PC-9 (cell line): ENCODE data around the gene BRD4. TPM values are rescaled to one million over a fixed set of nuclear protein-coding genes. Genes with fewer than 3 reads are reported as not detected.

Source experiments
- BruUV-seq: library from RNA; stranded (reverse); fragments of 400-500 nt; replicated peaks from 2 replicates; lab custom pipeline; 2021; lab: Mats Ljungman, UMichigan
- CTCF ChIA-PET: fragments of 300-600 bp; sonication (Branson Sonifier 250); formaldehyde crosslinking; loops from one replicate; lab custom pipeline; 2022; ENCODE audit warnings: antibody characterized with exemption; lab: Charles Lee
- POLR2A ChIA-PET: fragments of 300-600 bp; sonication (Branson Sonifier 250); formaldehyde crosslinking; loops from one replicate; lab custom pipeline; 2022; ENCODE audit warnings: antibody characterized with exemption; ENCODE audit not compliant: unreplicated experiment; lab: Charles Lee
- DNase-seq, 2 experiments: peaks; one replicate each; pipeline versions ENCODE4 v3.0.0 to v3.0.0-alpha.2; 2015 to 2022; ENCODE audit warnings: mixed read lengths in 1 of 2
- H2AFZ ChIP-seq: fragments of 200-600 bp; sonication (generic); 2 replicates; pipeline ENCODE4 v1.8.1; 2017; ENCODE audit warnings: antibody characterized with exemption
- H3F3A ChIP-seq: fragments of 200-600 bp; sonication (generic); 2 replicates; pipeline ENCODE4 v1.8.1; 2017; ENCODE audit warnings: antibody characterized with exemption, mild to moderate bottlenecking, low read depth; ENCODE audit not compliant: insufficient read depth
- H3K27ac ChIP-seq: fragments of 200-600 bp; sonication (generic); 2 replicates; pipeline ENCODE4 v1.6.1; 2016; ENCODE audit warnings: mixed run types
- H3K27me3 ChIP-seq: fragments of 200-600 bp; sonication (generic); 2 replicates; pipeline ENCODE4 v1.6.1; 2016; ENCODE audit warnings: low read depth, mixed run types; ENCODE audit not compliant: insufficient read depth
- H3K36me3 ChIP-seq: fragments of 200-600 bp; sonication (generic); 2 replicates; pipeline ENCODE4 v1.6.1; 2016; ENCODE audit warnings: low read depth, mixed run types
- H3K4me1 ChIP-seq: fragments of 200-600 bp; sonication (generic); replicated peaks from 2 replicates; pipeline ENCODE4 v1.6.1; 2016; ENCODE audit warnings: mixed run types; ENCODE audit not compliant: insufficient read depth
- H3K4me2 ChIP-seq: fragments of 200-600 bp; sonication (generic); 2 replicates; pipeline ENCODE4 v1.6.1; 2017; ENCODE audit warnings: mixed run types
- H3K4me3 ChIP-seq: fragments of 200-600 bp; sonication (generic); 2 replicates; pipeline ENCODE4 v1.6.1; 2016; ENCODE audit warnings: mixed run types
- H3K79me2 ChIP-seq: fragments of 200-600 bp; sonication (generic); 2 replicates; pipeline ENCODE4 v1.6.1; 2017; ENCODE audit warnings: low read depth, mixed run types
- H3K9me2 ChIP-seq: fragments of 200-600 bp; sonication (generic); 2 replicates; pipeline ENCODE4 v1.8.1; 2017; ENCODE audit warnings: mild to moderate bottlenecking; ENCODE audit not compliant: insufficient read depth
- H3K9me3 ChIP-seq: fragments of 200-600 bp; sonication (generic); 2 replicates; pipeline ENCODE4 v1.8.1; 2016; ENCODE audit warnings: low read depth; ENCODE audit not compliant: insufficient read depth
- H4K20me1 ChIP-seq: fragments of 200-600 bp; sonication (generic); 2 replicates; pipeline ENCODE4 v1.8.1; 2017; ENCODE audit not compliant: insufficient read depth
- EZH2 ChIP-seq: fragments of 200-600 bp; sonication (generic); IDR thresholded peaks from 2 replicates; pipeline ENCODE4 v1.8.0; 2017; ENCODE audit warnings: antibody characterized with exemption, low read depth
- intact Hi-C: fragments of 100-400 bp; cut with micrococcal nuclease; formaldehyde crosslinking; loops from one replicate; pipeline ENCODE4 v1.10.0; 2022; ENCODE audit not compliant: unreplicated experiment
- total RNA-seq: library from RNA; stranded (reverse); gene quantifications from 2 replicates; pipeline ENCODE4 v1.2.3, GENCODE V29; 2021
- TF ChIP-seq, protein P1 (sequence below): fragments of 200-600 bp; sonication (generic); conservative IDR thresholded peaks from 2 replicates; pipeline ENCODE4 v1.6.1; 2017; ENCODE audit warnings: mixed run types, antibody characterized with exemption, mild to moderate bottlenecking, moderate library complexity

The BRD4 gene
- total RNA-seq, 1 experiment from 2014 or later = 138 TPM

DNA sequence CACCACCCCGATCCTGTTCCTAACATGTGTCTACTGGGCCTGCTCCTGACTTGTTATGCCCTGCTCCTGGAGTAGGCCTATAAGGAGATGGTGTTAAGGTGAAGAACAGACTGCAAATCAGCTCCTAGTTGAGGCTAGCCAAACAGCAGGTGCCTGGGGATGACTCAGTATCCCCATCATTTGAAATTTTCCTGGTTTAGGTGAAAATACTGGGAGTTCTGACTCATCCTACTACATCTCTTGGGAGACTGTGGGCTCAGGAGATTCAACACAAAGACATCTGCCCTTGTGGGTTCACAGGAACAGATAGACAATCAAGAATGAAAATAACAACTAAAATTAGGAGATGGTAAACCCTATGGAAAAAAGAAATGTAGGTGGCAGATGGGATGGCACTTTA, 41.2 kb downstream of the BRD4 start:
- ChIA-PET CTCF (no interaction called here), POLR2A (no interaction called here)
- intact Hi-C loops = no loop called here
- H3K79me2 ChIP-seq = peaks cover 100% of the 10 kb centered on the region
- peaks cover 24% of the 10 kb centered on the region; the same call in 1 of the 2 replicates for H3F3A ChIP-seq
- no peak overlapping the region for H3K4me2 ChIP-seq
- H2AFZ ChIP-seq = no peak overlapping the region
- H3K27me3 ChIP-seq = no peaks in the 10 kb centered on the region
- H4K20me1 ChIP-seq = peaks cover 100% of the 10 kb centered on the region
- H3K27ac ChIP-seq = no peak overlapping the region
- DNase-seq = no peak
- no TSS peak for BruUV-seq
- no peaks in the 10 kb centered on the region for H3K36me3 ChIP-seq
- TF ChIP-seq, protein P1, sequence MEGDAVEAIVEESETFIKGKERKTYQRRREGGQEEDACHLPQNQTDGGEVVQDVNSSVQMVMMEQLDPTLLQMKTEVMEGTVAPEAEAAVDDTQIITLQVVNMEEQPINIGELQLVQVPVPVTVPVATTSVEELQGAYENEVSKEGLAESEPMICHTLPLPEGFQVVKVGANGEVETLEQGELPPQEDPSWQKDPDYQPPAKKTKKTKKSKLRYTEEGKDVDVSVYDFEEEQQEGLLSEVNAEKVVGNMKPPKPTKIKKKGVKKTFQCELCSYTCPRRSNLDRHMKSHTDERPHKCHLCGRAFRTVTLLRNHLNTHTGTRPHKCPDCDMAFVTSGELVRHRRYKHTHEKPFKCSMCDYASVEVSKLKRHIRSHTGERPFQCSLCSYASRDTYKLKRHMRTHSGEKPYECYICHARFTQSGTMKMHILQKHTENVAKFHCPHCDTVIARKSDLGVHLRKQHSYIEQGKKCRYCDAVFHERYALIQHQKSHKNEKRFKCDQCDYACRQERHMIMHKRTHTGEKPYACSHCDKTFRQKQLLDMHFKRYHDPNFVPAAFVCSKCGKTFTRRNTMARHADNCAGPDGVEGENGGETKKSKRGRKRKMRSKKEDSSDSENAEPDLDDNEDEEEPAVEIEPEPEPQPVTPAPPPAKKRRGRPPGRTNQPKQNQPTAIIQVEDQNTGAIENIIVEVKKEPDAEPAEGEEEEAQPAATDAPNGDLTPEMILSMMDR = no peak
- no peak for TF ChIP-seq EZH2
- no peak overlapping the region for H3K4me3 ChIP-seq
- peaks cover 15% of the 10 kb centered on the region; the same call in 1 of the 2 replicates for H3K4me1 ChIP-seq
- no peaks in the 10 kb centered on the region for H3K9me3 ChIP-seq
- no peaks in the 10 kb centered on the region for H3K9me2 ChIP-seq

DNA sequence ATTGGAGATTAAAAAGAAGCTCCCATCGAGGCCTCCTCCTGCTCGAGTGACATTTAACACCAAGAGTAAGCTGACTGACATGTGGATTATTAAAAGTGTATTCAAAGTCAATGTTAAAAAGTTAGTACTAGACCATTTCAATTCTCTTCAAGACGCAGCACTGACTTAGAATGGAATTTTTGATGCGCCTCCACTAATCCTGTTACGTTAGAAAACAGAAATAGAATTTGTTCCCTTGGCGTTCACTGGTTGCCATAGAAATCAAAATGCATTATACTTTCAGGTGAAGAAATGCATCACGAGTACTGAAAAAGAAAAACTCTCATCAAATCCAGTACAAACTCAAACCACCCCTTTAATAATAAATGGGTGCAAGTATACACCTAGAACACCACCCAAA, 42.2 kb downstream of the BRD4 start:
- intact Hi-C loops = no loop called here
- no TSS peak for BruUV-seq
- H3K4me1 ChIP-seq = peaks cover 21% of the 10 kb centered on the region; the same call in 1 of the 2 replicates
- TF ChIP-seq, protein P1 = no peak
- no peak for TF ChIP-seq EZH2
- no peaks in the 10 kb centered on the region for H3K36me3 ChIP-seq
- no peak for DNase-seq
- ChIA-PET POLR2A (no interaction called here), CTCF (no interaction called here)
- no peaks in the 10 kb centered on the region for H3K9me3 ChIP-seq
- H3K79me2 ChIP-seq = peaks cover 100% of the 10 kb centered on the region
- H3K4me2 ChIP-seq = no peak overlapping the region
- H3K4me3 ChIP-seq = no peak overlapping the region
- H3K9me2 ChIP-seq = no peaks in the 10 kb centered on the region
- H2AFZ ChIP-seq = no peak overlapping the region
- H3F3A ChIP-seq = peaks cover 24% of the 10 kb centered on the region; the same call in 1 of the 2 replicates
- H3K27ac ChIP-seq = no peak overlapping the region
- H4K20me1 ChIP-seq = peaks cover 100% of the 10 kb centered on the region
- H3K27me3 ChIP-seq = no peaks in the 10 kb centered on the region

DNA sequence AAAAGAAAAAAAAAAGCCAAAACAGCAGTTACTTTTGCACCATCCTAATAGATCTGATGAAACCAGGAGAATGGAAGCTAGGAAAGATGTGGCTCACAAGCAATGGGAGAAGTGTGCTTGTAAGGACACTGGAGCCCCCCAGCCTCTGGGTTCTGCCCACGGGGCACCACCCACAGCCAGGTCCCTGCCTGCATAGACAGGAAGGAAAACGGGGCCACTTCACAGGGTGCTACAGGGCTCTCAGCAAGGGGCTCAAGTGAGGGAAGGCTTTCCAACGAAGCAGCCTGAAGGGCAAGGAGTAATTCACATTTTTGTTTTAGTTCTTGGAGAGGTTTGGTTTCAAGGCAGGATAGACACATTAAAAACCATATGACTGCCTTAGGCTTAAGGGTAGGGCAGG, 42.7 kb downstream of the BRD4 start:
- H3K27ac ChIP-seq = no peak overlapping the region
- no peaks in the 10 kb centered on the region for H3K36me3 ChIP-seq
- ChIA-PET POLR2A (no interaction called here), CTCF (interaction anchor here (0.6 kb wide), 1 partner anchor 713 kb away, joined by 4 read pairs; no protein-coding TSS in a partner anchor)
- H3K27me3 ChIP-seq = no peaks in the 10 kb centered on the region
- TF ChIP-seq, protein P1 = no peak
- TF ChIP-seq EZH2 = no peak
- H3K9me2 ChIP-seq = no peaks in the 10 kb centered on the region
- peaks cover 100% of the 10 kb centered on the region for H4K20me1 ChIP-seq
- no TSS peak for BruUV-seq
- DNase-seq = no peak
- peaks cover 21% of the 10 kb centered on the region; the same call in 1 of the 2 replicates for H3K4me1 ChIP-seq
- H2AFZ ChIP-seq = no peak overlapping the region
- H3K9me3 ChIP-seq = no peaks in the 10 kb centered on the region
- H3K79me2 ChIP-seq = peaks cover 100% of the 10 kb centered on the region
- peaks cover 29% of the 10 kb centered on the region; the same call in 1 of the 2 replicates for H3F3A ChIP-seq
- intact Hi-C loops = no loop called here
- H3K4me2 ChIP-seq = no peak overlapping the region
- no peak overlapping the region for H3K4me3 ChIP-seq
